Measurements from ENCODE around the gene ST7. TPM values are rescaled to one million over a fixed set of nuclear protein-coding genes. Genes with fewer than 3 reads are reported as not detected.

Gene ST7
- total RNA-seq, 1 donor from 2014 or later = 107 TPM

GRCh38 chr7:117020591-117020973, 67.3 kb downstream of the ST7 start:
- Mint-ChIP-seq H3K36me3 (ENCODE audit: unreplicated experiment) (no peaks in the 10 kb centered on the region), H3K4me3 (ENCODE audit: unreplicated experiment) (no peak overlapping the region), H3K4me1 (ENCODE audit: low read depth, unreplicated experiment) (peaks cover 21% of the 10 kb centered on the region), H3K27ac (ENCODE audit: unreplicated experiment) (no peak overlapping the region), H3K9me3 (ENCODE audit: unreplicated experiment) (peaks cover 2% of the 10 kb centered on the region), H3K27me3 (ENCODE audit: unreplicated experiment) (peaks cover 2% of the 10 kb centered on the region)
- DNase-seq = no peak
- no peak for TF ChIP-seq CTCF (IDR thresholded peaks at IDR 0.05; ENCODE audit: partially characterized antibody, unreplicated experiment)

GRCh38 chr7:117021366-117021765, 68.1 kb downstream of the ST7 start:
- Mint-ChIP-seq H3K27ac (ENCODE audit: unreplicated experiment) (no peak overlapping the region), H3K9me3 (ENCODE audit: unreplicated experiment) (peaks cover 2% of the 10 kb centered on the region), H3K4me3 (ENCODE audit: unreplicated experiment) (no peak overlapping the region), H3K4me1 (ENCODE audit: low read depth, unreplicated experiment) (peaks cover 21% of the 10 kb centered on the region), H3K27me3 (ENCODE audit: unreplicated experiment) (peaks cover 2% of the 10 kb centered on the region), H3K36me3 (ENCODE audit: unreplicated experiment) (no peaks in the 10 kb centered on the region)
- no peak for TF ChIP-seq CTCF (IDR thresholded peaks at IDR 0.05; ENCODE audit: partially characterized antibody, unreplicated experiment)
- DNase-seq = no peak

GRCh38 chr7:117021986-117022385, 68.7 kb downstream of the ST7 start:
- H3K4me1 Mint-ChIP-seq (ENCODE audit: low read depth, unreplicated experiment) = peaks cover 23% of the 10 kb centered on the region
- peaks cover 2% of the 10 kb centered on the region for H3K27me3 Mint-ChIP-seq (ENCODE audit: unreplicated experiment)
- H3K4me3 Mint-ChIP-seq (ENCODE audit: unreplicated experiment) = no peak overlapping the region
- H3K27ac Mint-ChIP-seq (ENCODE audit: unreplicated experiment) = no peak overlapping the region
- DNase-seq = no peak
- no peak for TF ChIP-seq CTCF (IDR thresholded peaks at IDR 0.05; ENCODE audit: partially characterized antibody, unreplicated experiment)
- peaks cover 5% of the 10 kb centered on the region for H3K9me3 Mint-ChIP-seq (ENCODE audit: unreplicated experiment)
- no peaks in the 10 kb centered on the region for H3K36me3 Mint-ChIP-seq (ENCODE audit: unreplicated experiment)

- H3K4me3 Mint-ChIP-seq (ENCODE audit: unreplicated experiment) = no peak overlapping the region
Measured at GRCh38 chr7:117023325-117023854, 70.1 kb downstream of the ST7 start.

More at GRCh38 chr7:117023325-117023854, 70.1 kb downstream of the ST7 start:
- TF ChIP-seq CTCF (IDR thresholded peaks at IDR 0.05; ENCODE audit: partially characterized antibody, unreplicated experiment) = no peak
- no peak overlapping the region for H3K27ac Mint-ChIP-seq (ENCODE audit: unreplicated experiment)
- H3K4me1 Mint-ChIP-seq (ENCODE audit: low read depth, unreplicated experiment) = peaks cover 10% of the 10 kb centered on the region
- DNase-seq = no peak
- peaks cover 2% of the 10 kb centered on the region for H3K27me3 Mint-ChIP-seq (ENCODE audit: unreplicated experiment)
- peaks cover 5% of the 10 kb centered on the region for H3K9me3 Mint-ChIP-seq (ENCODE audit: unreplicated experiment)
- H3K36me3 Mint-ChIP-seq (ENCODE audit: unreplicated experiment) = no peaks in the 10 kb centered on the region
